ENCODE results near the gene SESTD1. TPM values are rescaled to one million over a fixed set of nuclear protein-coding genes. Genes with fewer than 3 reads are reported as not detected.

Gene SESTD1
- total and polyA plus RNA-seq, 2 of the 4 experiments (the other 2 are of a cell fraction), result 8.4 to 12.7 TPM

DNA sequence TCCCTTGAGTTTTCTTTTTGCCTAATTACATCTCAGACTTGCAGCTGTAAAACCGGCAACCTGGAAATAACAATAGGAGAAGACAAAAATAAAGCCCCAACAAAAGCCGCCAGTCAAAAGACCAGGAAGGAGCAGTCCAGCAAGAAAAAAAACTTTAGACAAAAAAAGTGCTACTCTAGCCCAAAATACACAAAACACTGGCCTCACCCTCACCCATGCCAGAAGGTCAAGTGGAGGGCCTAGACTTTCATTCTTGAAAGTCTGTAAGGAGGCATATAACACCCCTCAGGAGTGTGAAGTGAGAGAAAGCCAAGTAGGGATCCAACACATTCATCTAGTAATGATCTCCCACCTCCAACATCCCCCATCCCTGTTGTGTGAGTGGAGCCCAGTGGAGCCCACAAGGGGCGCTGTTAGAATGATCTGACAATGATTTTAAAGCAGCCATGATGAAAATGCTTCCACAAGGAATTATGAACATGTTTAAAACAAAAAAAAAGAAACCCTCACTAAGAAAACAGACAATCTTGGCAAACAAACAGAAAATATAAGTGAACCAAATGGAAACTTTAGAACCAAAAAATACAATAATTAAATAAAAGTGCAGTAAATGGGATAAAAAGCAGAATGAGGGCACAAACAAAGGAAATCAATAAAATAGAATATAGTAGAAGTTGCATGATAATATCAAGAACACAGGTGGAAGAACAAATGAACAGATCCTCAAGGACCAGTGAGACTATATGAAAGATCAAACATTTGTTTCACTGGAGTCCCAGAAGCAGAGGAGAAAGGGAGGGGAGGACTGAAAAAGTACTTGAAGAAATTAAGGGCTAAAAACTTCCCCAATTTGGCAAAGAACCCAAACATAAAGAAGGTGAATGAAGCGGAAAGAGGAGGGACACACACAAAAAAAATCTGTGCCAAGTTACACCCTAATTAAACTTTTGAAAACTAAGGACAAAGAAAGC is 23.9 kb downstream of the SESTD1 start:
- Histone ChIP-seq H2BK20ac (ENCODE audit: low read depth, low read length) (no peak overlapping the region), H3K18ac (ENCODE audit: low read depth, low read length) (no peak overlapping the region), H3K9ac (ENCODE audit: low read depth, low read length) (no peak overlapping the region), H3K4ac (ENCODE audit: low read depth, low read length) (no peak overlapping the region), H3K4me3 (ENCODE audit: insufficient read depth, low read depth, low read length) (no peak overlapping the region), H2AK9ac (replicated peaks; ENCODE audit: low read depth, low read length, poor library complexity) (no peak overlapping the region), H2AFZ (replicated peaks; ENCODE audit: low read length, poor library complexity) (no peak overlapping the region), H4K20me1 (ENCODE audit: insufficient read depth, low read length) (peaks cover 4% of the 10 kb centered on the region; the same call in 1 of the 2 replicates), H3K4me2 (ENCODE audit: low read depth, low read length) (no peak overlapping the region), H4K91ac (ENCODE audit: insufficient read depth, low read depth, low read length) (no peak overlapping the region), H3K36me3 (ENCODE audit: control insufficient read depth, insufficient read depth, low read length) (no peaks in the 10 kb centered on the region), H3K4me1 (ENCODE audit: control insufficient read depth, insufficient read depth, low read length) (peaks cover 3% of the 10 kb centered on the region), H3K27me3 (ENCODE audit: control insufficient read depth, insufficient read depth, low read length) (no peaks in the 10 kb centered on the region), H2AK5ac (ENCODE audit: low read depth, low read length) (no peak overlapping the region), H3K9me1 (ENCODE audit: insufficient read depth, low read length) (no peaks in the 10 kb centered on the region), H3K23ac (ENCODE audit: low read depth, low read length) (no peak overlapping the region), H3K9me3 (ENCODE audit: control insufficient read depth, insufficient read depth, low read length) (no peaks in the 10 kb centered on the region), H3K79me1 (ENCODE audit: low read depth in 1 of 2, low read length in 2 of 2) (peaks cover 14 to 38% of the 10 kb centered on the region in 2 experiments; a peak in 3 of 4 replicates), H3K56ac (ENCODE audit: extremely low read depth, insufficient read depth, low read length) (no peak overlapping the region), H3K27ac (ENCODE audit: insufficient read depth, low read length) (no peak overlapping the region), H2BK5ac (ENCODE audit: low read depth, low read length, poor library complexity, severe bottlenecking) (no peak overlapping the region), H2BK120ac (ENCODE audit: low read depth, low read length) (no peak overlapping the region), H4K5ac (ENCODE audit: low read depth, low read length) (no peak overlapping the region), H3K14ac (replicated peaks; ENCODE audit: low read depth, low read length) (no peak overlapping the region), H2BK15ac (ENCODE audit: low read depth, low read length) (no peak overlapping the region), H4K8ac (ENCODE audit: low read depth in 2 of 2, low read length in 2 of 2) (no peak overlapping the region)
- CTCF ChIA-PET, result interaction anchor here (0.6 to 1.0 kb wide), 2 partner anchors 14 to 1494 kb away, joined by 3 read pairs; no protein-coding TSS in a partner anchor
- no TSS peak for BruUV-seq (replicated peaks)
- dilution Hi-C loops (cut with HindIII; ENCODE audit: low sequenced_read_pairs, unreplicated experiment), result no loop called here
- WGBS, 2 experiments (ENCODE audit: extremely low coverage in 2 of 2, insufficient read length in 1 of 2), result no CpG with 5 or more reads among the region's 4 CpGs
- DNase-seq (no peak), ATAC-seq (ENCODE audit: low read depth) (no peak)
- in situ Hi-C loops (cut with MboI; ENCODE audit: low sequenced_read_pairs), result no loop called here
- POLR2A ChIA-PET (ENCODE audit: unreplicated experiment), result no interaction called here
- intact Hi-C loops (cut with micrococcal nuclease), result no loop called here
- TF ChIP-seq POLR2A (IDR thresholded peaks at IDR 0.05; ENCODE audit: low read depth, low read length), result no peak
- no peak for TF ChIP-seq CTCF (conservative IDR thresholded peaks at IDR 0.05; ENCODE audit: low read depth, low read length)
- no peak for TF ChIP-seq RFX5 (IDR thresholded peaks at IDR 0.05; ENCODE audit: low read depth, low read length)
- no peak for TF ChIP-seq SMC3 (IDR thresholded peaks at IDR 0.05; ENCODE audit: low read depth, low read length)
- no peak for TF ChIP-seq FOS (IDR thresholded peaks at IDR 0.05; ENCODE audit: low read depth, low read length)
- no peak for TF ChIP-seq BHLHE40 (IDR thresholded peaks at IDR 0.05; ENCODE audit: low read depth, low read length)
- TF ChIP-seq CEBPB (IDR thresholded peaks at IDR 0.05; ENCODE audit: low read depth, low read length), result no peak
- TF ChIP-seq, protein P1, sequence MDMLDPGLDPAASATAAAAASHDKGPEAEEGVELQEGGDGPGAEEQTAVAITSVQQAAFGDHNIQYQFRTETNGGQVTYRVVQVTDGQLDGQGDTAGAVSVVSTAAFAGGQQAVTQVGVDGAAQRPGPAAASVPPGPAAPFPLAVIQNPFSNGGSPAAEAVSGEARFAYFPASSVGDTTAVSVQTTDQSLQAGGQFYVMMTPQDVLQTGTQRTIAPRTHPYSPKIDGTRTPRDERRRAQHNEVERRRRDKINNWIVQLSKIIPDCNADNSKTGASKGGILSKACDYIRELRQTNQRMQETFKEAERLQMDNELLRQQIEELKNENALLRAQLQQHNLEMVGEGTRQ (IDR thresholded peaks at IDR 0.05; ENCODE audit: low read depth, low read length), result no peak
- no peak for TF ChIP-seq MAZ (IDR thresholded peaks at IDR 0.05; ENCODE audit: borderline replicate concordance, low read depth, low read length)
- TF ChIP-seq, protein P2, sequence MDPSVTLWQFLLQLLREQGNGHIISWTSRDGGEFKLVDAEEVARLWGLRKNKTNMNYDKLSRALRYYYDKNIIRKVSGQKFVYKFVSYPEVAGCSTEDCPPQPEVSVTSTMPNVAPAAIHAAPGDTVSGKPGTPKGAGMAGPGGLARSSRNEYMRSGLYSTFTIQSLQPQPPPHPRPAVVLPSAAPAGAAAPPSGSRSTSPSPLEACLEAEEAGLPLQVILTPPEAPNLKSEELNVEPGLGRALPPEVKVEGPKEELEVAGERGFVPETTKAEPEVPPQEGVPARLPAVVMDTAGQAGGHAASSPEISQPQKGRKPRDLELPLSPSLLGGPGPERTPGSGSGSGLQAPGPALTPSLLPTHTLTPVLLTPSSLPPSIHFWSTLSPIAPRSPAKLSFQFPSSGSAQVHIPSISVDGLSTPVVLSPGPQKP (IDR thresholded peaks at IDR 0.05; ENCODE audit: borderline replicate concordance, low read depth, low read length), result no peak
- no peak for TF ChIP-seq RCOR1 (IDR thresholded peaks at IDR 0.05; ENCODE audit: insufficient replicate concordance, low read length)
- no peak for TF ChIP-seq CHD1 (IDR thresholded peaks at IDR 0.05; ENCODE audit: low read depth, low read length)
- no peak for TF ChIP-seq MAFK (IDR thresholded peaks at IDR 0.05; ENCODE audit: low read depth, low read length)
- TF ChIP-seq NFE2L2 (IDR thresholded peaks at IDR 0.05; ENCODE audit: low read depth, low read length), result no peak
